SK-N-SH (cell line): ENCODE measurements around the gene ZBTB47. TPM values are rescaled to one million over a fixed set of nuclear protein-coding genes. Genes with fewer than 3 reads are reported as not detected.
A peak's percentile ranks its signal among the peaks of the same experiment; 100 is the strongest.

ENCODE experiments used
- CTCF ChIA-PET: fragments of 300-600, 350-600 bp; formaldehyde crosslinking; extraction: SDS; loops from one replicate; lab custom pipeline; 2021; lab: Yijun Ruan, JAX
- POLR2A ChIA-PET: fragments of 350-600 bp; sonication (Branson Sonifier 250); formaldehyde crosslinking; extraction: SDS; loops from one replicate; lab custom pipeline; 2020; ENCODE audit warnings: antibody characterized with exemption, inconsistent platforms; lab: Yijun Ruan, JAX
- DNase-seq: peaks from one replicate; pipeline ENCODE4 v3.0.0; 2012
- H2AFZ ChIP-seq: fragments of 200-600 bp; sonication (generic); 2 replicates; pipeline ENCODE4 v1.8.1; 2016; ENCODE audit warnings: antibody characterized with exemption, mild to moderate bottlenecking, low read depth
- H3F3A ChIP-seq: fragments of 200-600 bp; sonication (generic); replicated peaks from 2 replicates; pipeline ENCODE3; 2016; ENCODE audit warnings: antibody characterized with exemption, mild to moderate bottlenecking; ENCODE audit not compliant: insufficient read depth
- H3K27ac ChIP-seq, 2 experiments: fragments of 200-500 bp in 1 of 2; fragments of 200-600 bp in 1 of 2; sonication (Bioruptor generic) in 1 of 2; sonication (generic), shearing (Covaris generic) in 1 of 2; 2 replicates each; pipeline versions ENCODE4 v1.5.1 to v1.6.1; 2014 to 2016; ENCODE audit warnings: low read depth in 2 of 2, inconsistent platforms in 1 of 2, low read length in 1 of 2, mild to moderate bottlenecking in 1 of 2, mixed read lengths in 1 of 2
- H3K27me3 ChIP-seq: fragments of 200-600 bp; sonication (generic), shearing (Covaris generic); 2 replicates; pipeline ENCODE4 v1.6.1; 2016; ENCODE audit warnings: mixed run types; ENCODE audit not compliant: insufficient read depth
- H3K36me3 ChIP-seq, 2 experiments: fragments of 200-500 bp in 1 of 2; fragments of 200-600 bp in 1 of 2; sonication (Bioruptor generic) in 1 of 2; sonication (generic) in 1 of 2; replicated peaks in 1 of 2; 2 replicates each; pipeline versions ENCODE3 to v1.5.1; 2014 to 2016; ENCODE audit warnings: low read length in 1 of 2, mild to moderate bottlenecking in 1 of 2; ENCODE audit not compliant: insufficient read depth in 2 of 2, control insufficient read depth in 1 of 2
- H3K4me1 ChIP-seq, 2 experiments: fragments of 200-500 bp in 1 of 2; fragments of 200-600 bp in 1 of 2; sonication (Bioruptor generic) in 1 of 2; sonication (generic), shearing (Covaris generic) in 1 of 2; 2 replicates each; pipeline versions ENCODE4 v1.5.1 to v1.6.1; 2014 to 2016; ENCODE audit warnings: low read depth in 1 of 2, low read length in 1 of 2, mixed run types in 1 of 2; ENCODE audit not compliant: insufficient read depth in 2 of 2, control insufficient read depth in 1 of 2
- H3K4me2 ChIP-seq: fragments of 200-600 bp; sonication (generic), shearing (Covaris generic); 2 replicates; pipeline ENCODE4 v1.6.1; 2017; ENCODE audit warnings: mixed run types
- H3K4me3 ChIP-seq, 2 experiments: fragments of 200-500 bp in 1 of 2; fragments of 200-600 bp in 1 of 2; sonication (Bioruptor generic) in 1 of 2; sonication (generic), shearing (Covaris generic) in 1 of 2; 2 replicates each; pipeline versions ENCODE4 v1.5.1 to v1.8.1; 2014 to 2016; ENCODE audit warnings: low read depth in 2 of 2, inconsistent platforms in 1 of 2, low read length in 1 of 2, mild to moderate bottlenecking in 1 of 2, mixed read lengths in 1 of 2, moderate library complexity in 1 of 2
- H3K79me2 ChIP-seq: fragments of 200-600 bp; sonication (generic); 2 replicates; pipeline ENCODE4 v1.8.1; 2017; ENCODE audit warnings: mild to moderate bottlenecking; ENCODE audit not compliant: insufficient read depth
- H3K9ac ChIP-seq: fragments of 200-600 bp; sonication (generic); 2 replicates; pipeline ENCODE4 v1.6.1; 2017; ENCODE audit warnings: mixed run types
- H3K9me2 ChIP-seq: fragments of 200-600 bp; sonication (generic); 2 replicates; pipeline ENCODE4 v1.6.1; 2017; ENCODE audit warnings: mixed run types
- H3K9me3 ChIP-seq: fragments of 200-600 bp; sonication (generic); 2 replicates; pipeline ENCODE4 v1.6.1; 2017; ENCODE audit warnings: mixed run types, mild to moderate bottlenecking, moderate library complexity
- H4K20me1 ChIP-seq: fragments of 200-600 bp; sonication (generic); 2 replicates; pipeline ENCODE4 v1.6.1; 2017; ENCODE audit warnings: mild to moderate bottlenecking, mixed run types; ENCODE audit not compliant: insufficient read depth
- GABPA ChIP-seq: IDR thresholded peaks from 2 replicates; pipeline ENCODE4 v1.4.0; 2012; ENCODE audit warnings: low read depth, mild to moderate bottlenecking
- GATA2 ChIP-seq: sonication (generic); formaldehyde crosslinking; IDR thresholded peaks from 2 replicates; pipeline ENCODE4 v1.5.0; 2020; ENCODE audit warnings: mild to moderate bottlenecking, missing genetic modification reagents
- IRF3 ChIP-seq: fragments of 150-350 bp; IDR thresholded peaks from 2 replicates; pipeline ENCODE4 v1.6.1; 2016; ENCODE audit warnings: mild to moderate bottlenecking, low read depth, low read length
- JUND ChIP-seq: IDR thresholded peaks from 2 replicates; pipeline ENCODE4 v1.4.0; 2012
- NFIC ChIP-seq: IDR thresholded peaks from 2 replicates; pipeline ENCODE4 v1.4.0; 2012; ENCODE audit warnings: borderline replicate concordance
- NRF1 ChIP-seq: IDR thresholded peaks from 2 replicates; pipeline ENCODE4 v1.6.1; 2012; ENCODE audit warnings: low read depth, mild to moderate bottlenecking, low read length
- POLR2AphosphoS5 ChIP-seq: IDR thresholded peaks from 2 replicates; pipeline ENCODE4 v1.6.1; 2012; ENCODE audit warnings: low read depth, low read length
- RCOR1 ChIP-seq: fragments of 150-350 bp; IDR thresholded peaks from 2 replicates; pipeline ENCODE4 v1.6.1; 2017; ENCODE audit warnings: antibody characterized with exemption, low read length
- WGBS: methylation state at CpG from one replicate; pipeline ENCODE4 v1.1.6; 2017; ENCODE audit warnings: low lambda C conversion rate; 5-methylcytosine and 5-hydroxymethylcytosine counted together
- polyA plus RNA-seq, 3 experiments: library from polyadenylated mRNA; depleted of rRNA; stranded (reverse); fragments of >200 nt; gene quantifications; 2 replicates each; pipeline ENCODE4 v1.2.3, GENCODE V29; 2012
- TF ChIP-seq, protein P1 (sequence below): fragments of 150-350 bp; IDR thresholded peaks from 2 replicates; pipeline ENCODE4 v1.6.1; 2017; ENCODE audit warnings: antibody characterized with exemption, low read length, low read depth, borderline replicate concordance
- TF ChIP-seq, protein P2 (sequence below): IDR thresholded peaks from 2 replicates; pipeline ENCODE4 v1.4.0; 2012; ENCODE audit warnings: low read depth
- TF ChIP-seq, protein P3 (sequence below): IDR thresholded peaks from 2 replicates; pipeline ENCODE4 v1.6.1; 2012; ENCODE audit warnings: mild to moderate bottlenecking, low read depth, low read length, moderate library complexity

ZBTB47 gene
- polyA plus RNA-seq, 1 of the 3 experiments (the other 2 are of a cell fraction) = 9.9 TPM

- 65% methylated on average over 11 of the region's 15 CpGs for WGBS
- Histone ChIP-seq H3K9ac (no peak overlapping the region), H3K4me3 (no peak overlapping the region), H3K36me3 (no peaks in the 10 kb centered on the region), H3K4me2 (no peak overlapping the region), H2AFZ (no peak overlapping the region), H3K79me2 (no peaks in the 10 kb centered on the region), H4K20me1 (no peaks in the 10 kb centered on the region), H3F3A (no peaks in the 10 kb centered on the region), H3K9me2 (no peaks in the 10 kb centered on the region), H3K27me3 (no peaks in the 10 kb centered on the region), H3K27ac (no peak overlapping the region), H3K4me1 (no peaks in the 10 kb centered on the region; a peak in 1 of 4 replicates), H3K9me3 (no peaks in the 10 kb centered on the region)
- POLR2A ChIA-PET = no interaction called here
- CTCF ChIA-PET = no interaction called here
- TF ChIP-seq, protein P1, sequence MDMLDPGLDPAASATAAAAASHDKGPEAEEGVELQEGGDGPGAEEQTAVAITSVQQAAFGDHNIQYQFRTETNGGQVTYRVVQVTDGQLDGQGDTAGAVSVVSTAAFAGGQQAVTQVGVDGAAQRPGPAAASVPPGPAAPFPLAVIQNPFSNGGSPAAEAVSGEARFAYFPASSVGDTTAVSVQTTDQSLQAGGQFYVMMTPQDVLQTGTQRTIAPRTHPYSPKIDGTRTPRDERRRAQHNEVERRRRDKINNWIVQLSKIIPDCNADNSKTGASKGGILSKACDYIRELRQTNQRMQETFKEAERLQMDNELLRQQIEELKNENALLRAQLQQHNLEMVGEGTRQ = no peak
- TF ChIP-seq JUND (no peak), GABPA (no peak), POLR2AphosphoS5 (no peak), IRF3 (no peak), GATA2 (CRISPR knock-in tag) (no peak), NRF1 (no peak), RCOR1 (no peak), NFIC (no peak)
- TF ChIP-seq, protein P2, sequence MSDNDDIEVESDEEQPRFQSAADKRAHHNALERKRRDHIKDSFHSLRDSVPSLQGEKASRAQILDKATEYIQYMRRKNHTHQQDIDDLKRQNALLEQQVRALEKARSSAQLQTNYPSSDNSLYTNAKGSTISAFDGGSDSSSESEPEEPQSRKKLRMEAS = no peak
- TF ChIP-seq, protein P3, sequence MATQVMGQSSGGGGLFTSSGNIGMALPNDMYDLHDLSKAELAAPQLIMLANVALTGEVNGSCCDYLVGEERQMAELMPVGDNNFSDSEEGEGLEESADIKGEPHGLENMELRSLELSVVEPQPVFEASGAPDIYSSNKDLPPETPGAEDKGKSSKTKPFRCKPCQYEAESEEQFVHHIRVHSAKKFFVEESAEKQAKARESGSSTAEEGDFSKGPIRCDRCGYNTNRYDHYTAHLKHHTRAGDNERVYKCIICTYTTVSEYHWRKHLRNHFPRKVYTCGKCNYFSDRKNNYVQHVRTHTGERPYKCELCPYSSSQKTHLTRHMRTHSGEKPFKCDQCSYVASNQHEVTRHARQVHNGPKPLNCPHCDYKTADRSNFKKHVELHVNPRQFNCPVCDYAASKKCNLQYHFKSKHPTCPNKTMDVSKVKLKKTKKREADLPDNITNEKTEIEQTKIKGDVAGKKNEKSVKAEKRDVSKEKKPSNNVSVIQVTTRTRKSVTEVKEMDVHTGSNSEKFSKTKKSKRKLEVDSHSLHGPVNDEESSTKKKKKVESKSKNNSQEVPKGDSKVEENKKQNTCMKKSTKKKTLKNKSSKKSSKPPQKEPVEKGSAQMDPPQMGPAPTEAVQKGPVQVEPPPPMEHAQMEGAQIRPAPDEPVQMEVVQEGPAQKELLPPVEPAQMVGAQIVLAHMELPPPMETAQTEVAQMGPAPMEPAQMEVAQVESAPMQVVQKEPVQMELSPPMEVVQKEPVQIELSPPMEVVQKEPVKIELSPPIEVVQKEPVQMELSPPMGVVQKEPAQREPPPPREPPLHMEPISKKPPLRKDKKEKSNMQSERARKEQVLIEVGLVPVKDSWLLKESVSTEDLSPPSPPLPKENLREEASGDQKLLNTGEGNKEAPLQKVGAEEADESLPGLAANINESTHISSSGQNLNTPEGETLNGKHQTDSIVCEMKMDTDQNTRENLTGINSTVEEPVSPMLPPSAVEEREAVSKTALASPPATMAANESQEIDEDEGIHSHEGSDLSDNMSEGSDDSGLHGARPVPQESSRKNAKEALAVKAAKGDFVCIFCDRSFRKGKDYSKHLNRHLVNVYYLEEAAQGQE = no peak
- peak; percentile 24 for DNase-seq
Measured at GRCh38 chr3:42700366-42701288, 47.1 kb downstream of the ZBTB47 start.
